ENCODE results near the gene FAT4.

The FAT4 gene

DNA sequence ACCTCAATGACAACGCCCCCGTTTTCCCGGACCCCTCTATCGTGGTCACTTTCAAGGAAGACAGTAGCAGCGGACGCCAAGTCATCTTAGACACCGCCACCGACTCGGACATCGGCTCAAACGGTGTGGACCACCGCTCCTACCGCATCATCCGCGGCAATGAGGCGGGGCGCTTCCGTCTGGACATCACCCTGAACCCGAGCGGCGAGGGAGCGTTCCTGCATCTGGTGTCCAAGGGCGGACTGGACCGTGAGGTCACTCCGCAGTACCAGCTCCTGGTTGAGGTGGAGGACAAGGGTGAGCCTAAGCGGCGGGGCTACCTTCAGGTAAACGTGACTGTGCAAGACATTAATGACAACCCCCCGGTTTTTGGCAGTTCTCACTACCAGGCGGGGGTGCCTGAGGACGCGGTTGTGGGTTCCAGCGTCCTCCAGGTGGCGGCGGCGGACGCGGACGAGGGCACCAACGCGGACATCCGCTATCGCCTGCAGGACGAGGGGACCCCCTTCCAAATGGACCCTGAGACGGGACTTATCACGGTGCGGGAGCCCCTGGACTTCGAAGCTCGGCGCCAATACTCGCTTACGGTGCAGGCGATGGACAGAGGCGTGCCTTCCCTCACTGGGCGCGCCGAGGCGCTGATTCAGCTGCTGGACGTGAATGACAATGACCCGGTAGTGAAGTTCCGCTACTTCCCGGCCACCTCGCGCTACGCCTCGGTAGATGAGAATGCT lies 2.2 kb downstream of the FAT4 start:
- DNase-seq, result no peak

DNA sequence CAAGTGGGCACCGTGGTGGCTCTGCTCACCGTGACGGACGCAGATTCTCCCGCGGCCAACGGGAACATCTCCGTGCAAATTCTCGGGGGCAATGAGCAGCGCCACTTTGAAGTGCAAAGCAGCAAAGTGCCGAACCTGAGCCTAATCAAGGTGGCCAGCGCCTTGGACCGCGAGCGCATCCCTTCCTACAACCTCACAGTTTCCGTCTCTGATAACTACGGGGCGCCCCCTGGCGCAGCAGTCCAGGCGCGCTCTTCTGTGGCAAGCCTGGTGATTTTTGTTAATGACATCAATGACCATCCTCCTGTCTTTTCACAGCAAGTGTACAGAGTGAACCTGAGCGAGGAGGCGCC lies 2.7 kb downstream of the FAT4 start:
- no peak for DNase-seq

DNA sequence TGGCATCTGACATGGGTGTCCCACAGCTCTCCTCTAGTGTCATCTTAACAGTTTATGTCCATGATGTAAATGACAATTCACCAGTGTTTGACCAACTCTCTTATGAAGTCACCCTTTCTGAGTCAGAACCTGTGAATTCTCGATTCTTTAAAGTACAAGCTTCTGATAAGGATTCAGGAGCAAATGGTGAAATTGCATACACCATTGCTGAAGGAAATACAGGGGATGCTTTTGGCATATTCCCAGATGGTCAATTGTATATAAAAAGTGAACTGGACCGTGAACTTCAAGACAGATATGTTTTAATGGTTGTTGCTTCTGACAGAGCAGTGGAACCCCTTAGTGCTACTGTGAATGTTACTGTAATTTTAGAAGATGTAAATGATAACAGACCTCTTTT lies 4.6 kb downstream of the FAT4 start:
- no peak for DNase-seq

DNA sequence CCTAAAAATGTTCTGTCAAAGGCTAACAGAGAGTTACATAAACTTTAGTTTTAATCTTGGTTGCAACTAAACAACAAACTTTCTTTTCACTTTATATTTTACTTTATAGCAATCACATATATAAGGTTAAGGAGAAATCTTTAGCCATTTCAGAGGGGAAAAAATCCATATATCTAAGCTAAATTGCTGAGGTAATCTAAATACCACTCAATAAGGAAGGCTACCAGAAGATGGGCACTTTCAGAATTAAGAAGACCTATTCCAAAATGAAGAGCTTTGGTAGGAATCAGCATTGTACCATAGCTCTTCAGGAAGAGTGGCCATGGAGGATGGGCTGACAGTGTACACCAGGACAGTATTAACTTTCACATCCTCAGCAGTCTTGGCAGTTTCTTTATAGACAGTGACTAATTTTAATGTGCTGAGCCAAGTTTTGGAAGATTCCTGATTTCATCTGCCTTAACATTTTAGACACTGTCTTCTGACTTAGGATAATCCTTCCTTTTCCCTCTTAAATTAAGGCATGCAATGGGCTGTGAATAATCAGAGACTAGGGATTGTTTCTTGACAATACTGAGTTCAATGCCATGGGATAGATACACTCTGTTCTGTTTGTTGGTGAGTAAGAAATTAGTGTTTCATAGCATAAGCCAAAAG lies 7.1 kb downstream of the FAT4 start:
- DNase-seq, result no peak

DNA sequence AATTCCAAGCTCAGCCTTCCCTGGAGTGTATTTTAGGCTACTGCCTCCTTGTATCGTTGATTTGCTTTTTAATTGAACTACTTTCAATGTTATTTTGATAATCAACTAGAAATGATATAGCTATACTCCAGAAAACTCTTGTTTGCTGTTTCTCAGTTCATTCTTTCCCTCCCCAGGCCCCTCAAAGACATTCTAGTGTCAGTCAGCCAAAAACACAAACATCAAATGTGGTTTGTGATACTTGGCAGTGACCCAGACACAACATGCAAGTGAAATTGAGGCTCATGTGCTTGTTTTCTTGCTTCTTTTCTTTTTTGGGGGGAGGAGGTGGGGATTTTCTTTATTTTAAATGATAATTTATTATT lies 7.6 kb downstream of the FAT4 start:
- DNase-seq, result no peak

DNA sequence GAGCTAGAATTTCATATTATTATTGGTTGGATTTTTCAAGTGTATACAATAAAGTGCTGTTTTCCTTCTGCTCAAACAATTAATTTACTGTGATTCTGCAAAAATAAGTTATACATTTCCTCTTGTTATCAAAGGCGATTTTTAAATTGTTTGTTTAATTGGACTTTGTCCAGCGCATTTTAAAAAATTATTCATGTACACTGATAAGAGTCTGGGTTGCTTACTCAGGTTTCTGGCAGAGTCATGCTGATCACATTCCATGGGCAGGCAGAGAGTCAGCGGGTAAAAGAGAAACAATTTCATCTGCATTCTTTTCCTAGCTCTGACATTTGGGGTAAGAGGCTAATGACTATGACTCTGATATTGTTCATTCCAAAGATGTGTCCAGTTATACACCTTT lies 8.9 kb downstream of the FAT4 start:
- no peak for DNase-seq

DNA sequence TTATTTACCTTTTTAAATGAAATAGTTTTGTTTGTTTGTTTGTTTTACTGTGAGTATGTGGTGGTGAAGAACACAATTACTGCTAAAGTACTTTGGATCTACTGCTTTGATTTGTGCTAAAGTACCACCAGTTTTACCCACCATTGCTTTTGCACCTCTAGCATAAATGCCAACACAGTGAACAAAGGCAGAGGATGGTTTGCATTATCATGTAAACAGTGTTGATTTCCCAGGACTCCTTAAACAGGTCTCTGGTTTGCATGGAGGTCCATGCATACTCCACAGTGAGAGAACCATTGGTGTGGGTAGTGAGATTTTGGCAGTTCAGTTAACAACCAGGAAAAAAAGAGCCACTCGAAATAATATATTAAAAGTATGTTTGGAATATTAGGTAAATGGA lies 11.0 kb downstream of the FAT4 start:
- no peak for DNase-seq

DNA sequence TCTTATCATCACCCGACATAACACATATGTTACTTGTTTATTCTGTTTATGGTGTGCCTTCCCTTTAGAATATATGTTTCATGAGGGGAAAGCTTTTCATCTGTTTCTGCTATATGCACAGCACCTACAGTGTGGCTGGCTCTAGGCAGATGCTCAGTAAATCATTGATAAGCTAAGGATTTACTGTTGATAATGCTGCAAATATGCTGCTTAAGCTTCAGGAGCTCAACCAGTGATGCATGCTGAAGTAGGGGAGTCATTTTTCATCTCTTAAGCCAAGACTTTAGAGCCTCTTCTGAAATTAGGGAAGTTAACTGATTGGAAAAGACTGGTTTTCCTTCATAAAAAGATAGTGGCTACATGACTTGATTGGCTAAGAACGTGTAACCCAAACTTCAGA lies 16.4 kb downstream of the FAT4 start:
- no peak for DNase-seq

DNA sequence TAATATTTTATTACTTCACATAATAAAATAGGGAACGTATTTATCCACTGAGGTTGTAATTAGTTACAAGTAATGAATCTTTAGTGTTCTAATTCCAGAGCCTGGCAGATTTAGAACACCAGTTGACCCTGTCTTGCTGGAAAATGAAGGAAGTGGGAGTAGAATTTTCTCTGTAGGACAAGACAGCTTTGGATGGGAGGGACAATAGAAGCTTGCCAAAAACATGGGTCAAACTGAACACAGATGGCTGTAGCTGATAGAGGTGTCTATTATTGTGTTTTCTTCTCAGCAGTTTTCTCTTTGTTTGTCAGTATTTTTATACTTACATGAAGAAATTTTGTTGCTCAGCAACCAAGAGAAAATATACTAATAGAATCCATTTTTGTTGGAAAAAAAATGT lies 20.2 kb downstream of the FAT4 start:
- no peak for DNase-seq

DNA sequence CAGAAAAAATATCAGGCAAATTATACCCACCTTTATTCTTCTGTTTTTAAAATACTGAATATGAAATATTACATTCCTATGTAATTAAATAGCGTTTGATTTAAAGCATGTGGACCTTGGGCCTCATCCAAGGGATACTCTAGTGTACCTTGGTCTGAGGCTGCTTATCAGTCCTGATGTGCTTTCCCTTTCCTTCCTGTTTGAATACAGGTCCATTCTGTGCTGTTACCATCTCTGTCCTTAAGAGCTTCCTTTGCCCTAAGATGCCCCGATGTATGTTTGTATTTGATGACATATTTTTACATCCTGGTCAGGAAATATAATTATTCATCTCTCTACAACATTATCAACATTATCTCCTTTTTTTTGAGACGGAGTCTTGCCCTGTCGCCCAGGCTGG lies 24.1 kb downstream of the FAT4 start:
- no peak for DNase-seq

DNA sequence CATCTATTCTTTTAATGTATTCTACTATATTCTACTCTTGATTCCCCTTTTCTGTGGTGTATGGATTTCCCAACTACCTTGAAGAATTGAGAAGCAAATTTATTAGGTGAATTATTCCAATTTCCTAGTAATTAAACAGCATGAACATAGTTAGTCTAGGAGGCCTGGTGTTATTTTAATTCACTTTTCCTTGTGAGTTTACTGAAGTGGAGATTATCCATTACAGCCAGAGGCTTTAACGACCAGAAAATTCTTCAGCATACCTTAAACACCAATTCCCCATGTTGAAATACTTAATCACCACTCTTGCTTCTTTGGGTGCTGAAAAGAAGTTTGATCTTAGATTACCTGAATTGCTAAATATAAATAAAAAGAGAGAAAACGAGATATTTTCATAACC lies 29.4 kb downstream of the FAT4 start:
- no peak for DNase-seq

DNA sequence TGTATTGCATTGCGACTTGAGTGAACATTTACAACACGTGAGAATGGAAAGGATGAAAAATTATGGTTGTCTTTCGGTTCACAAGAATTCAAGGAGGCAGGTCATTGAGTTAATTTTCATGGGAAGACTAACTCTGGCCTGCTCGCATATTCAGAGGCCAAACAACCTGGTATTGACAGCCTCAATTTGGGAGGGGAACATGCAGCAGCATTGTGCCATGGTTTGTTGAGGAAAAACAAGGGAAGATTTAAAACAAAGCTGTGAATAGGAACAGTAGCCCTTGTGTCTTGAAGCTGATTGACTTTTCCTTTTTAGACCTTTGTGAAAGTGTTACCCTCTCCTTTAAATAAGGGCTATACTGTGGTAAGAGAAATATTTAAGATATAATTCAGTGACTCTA lies 31.9 kb downstream of the FAT4 start:
- no peak for DNase-seq

DNA sequence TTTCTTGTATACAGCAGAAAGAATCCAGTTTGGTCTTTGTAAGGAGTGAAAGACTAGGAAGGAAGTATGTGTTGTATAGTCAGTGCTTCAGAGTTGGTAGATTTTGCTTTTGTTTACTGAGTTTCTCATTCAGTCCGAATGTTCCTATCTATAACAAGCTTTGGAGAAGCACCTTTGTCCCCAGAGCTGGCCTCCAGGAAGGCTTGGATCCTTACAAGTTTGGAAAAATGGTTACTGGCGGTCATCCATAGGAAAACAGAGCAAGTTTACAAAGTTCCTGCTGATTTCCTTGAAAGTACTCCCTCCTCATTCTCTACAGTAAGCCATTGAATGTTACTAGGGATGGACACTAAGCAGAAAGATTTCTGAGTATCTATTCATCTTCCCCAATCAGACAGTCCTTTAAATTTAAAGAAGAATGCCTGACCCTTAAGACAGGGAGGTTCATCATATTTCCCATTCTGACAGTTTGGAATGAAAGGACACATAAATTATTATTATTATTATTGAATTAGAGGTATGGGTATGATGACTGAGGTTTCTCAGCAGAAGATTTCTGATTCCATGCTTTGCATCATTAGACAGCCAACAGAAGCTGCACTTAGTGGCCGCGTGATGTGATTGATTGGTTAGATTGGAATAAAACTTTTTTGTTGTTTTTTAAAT lies 35.8 kb downstream of the FAT4 start:
- no peak for DNase-seq

DNA sequence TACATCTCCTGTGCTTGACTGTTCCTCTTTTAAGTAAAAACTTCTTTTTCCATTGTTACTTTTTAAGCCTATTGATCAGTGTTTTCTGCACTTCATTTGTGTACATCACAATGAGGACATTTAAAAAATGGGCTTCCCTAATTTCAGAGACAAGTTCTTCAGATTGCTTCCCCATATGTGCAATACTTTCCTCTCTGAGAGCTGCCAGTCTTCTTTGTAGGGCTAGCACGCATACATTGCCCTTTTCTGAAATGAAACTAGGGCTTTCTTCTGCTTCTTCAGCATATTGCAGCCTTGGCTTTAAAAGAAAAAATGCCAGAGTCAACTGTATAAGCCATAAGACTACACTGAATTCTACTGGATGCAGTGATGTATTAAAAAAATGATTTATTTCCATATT lies 37.8 kb downstream of the FAT4 start:
- DNase-seq, result no peak

DNA sequence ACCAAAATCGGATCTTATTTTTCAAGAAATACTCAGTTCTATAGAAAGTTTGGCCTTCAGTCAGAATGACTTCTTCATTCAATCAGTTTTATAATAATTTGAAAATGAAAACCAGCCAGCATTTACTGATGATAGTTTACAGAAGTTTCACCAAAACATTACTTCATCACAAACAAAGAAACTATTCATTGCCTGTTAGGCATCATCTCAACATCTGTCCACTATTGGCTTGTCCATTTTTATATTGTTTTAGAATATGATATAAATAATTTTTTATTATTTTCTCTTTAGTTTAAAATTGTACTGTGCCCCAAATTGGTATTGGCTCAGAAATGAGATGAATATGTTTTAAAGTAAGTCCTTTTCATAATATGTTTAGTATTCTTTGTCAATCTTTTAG lies 38.4 kb downstream of the FAT4 start:
- DNase-seq, result no peak

DNA sequence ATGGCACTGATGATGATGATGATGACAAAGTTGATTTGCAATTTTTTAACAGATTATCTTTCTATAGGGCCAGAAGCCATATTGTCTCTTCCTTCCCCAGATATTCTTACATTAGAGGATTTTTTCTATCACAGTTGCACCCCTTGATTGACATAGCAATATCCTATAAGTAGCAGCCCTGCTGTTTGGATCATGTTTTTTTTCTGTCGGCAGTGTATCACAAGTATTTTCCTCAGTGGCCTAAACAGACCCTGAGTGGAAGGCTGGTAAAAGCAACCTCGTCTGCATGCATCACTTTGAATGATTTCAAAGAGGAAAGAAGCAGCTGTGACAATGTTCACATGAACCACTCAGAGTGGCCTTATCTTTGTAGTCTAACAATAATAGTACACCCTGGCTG lies 41.0 kb downstream of the FAT4 start:
- no peak for DNase-seq

DNA sequence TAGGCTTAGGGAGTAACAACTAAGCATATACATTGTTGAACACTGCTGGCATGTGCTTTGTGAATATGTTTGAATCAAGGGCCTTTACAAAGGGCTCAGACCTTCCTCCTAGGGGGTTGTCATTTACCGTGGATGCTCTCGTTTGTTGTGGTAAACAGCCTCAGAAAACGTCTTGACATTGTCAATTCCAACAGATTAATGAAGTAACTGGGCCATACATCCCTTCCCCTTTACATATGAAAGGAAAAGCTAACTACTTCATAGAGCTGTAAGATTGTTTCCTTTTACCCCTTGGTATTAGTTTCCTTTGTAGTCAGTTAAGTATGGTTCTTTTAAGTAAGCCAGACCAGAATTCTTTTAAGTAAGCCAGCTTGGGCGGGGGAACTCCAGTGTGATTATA lies 42.9 kb downstream of the FAT4 start:
- no peak for DNase-seq

DNA sequence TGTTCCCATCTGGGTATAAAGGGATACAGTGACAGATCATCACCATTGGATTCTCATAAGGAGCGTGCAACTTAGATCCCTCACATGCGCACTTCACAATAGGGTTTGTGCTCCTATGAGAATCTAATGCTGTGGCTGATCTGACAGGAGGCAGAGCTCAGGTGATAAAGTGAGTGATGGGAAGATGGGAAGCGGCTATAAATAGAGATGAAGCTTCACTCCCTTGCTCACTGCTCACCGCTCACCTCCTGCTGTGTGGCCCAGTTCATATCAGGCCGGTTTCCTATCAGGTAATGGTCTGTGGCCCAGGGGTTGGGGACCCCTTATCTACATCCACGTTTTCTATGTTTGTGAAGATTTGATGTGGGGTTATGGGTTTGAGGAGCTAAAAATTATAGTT lies 43.7 kb downstream of the FAT4 start:
- DNase-seq, result no peak

DNA sequence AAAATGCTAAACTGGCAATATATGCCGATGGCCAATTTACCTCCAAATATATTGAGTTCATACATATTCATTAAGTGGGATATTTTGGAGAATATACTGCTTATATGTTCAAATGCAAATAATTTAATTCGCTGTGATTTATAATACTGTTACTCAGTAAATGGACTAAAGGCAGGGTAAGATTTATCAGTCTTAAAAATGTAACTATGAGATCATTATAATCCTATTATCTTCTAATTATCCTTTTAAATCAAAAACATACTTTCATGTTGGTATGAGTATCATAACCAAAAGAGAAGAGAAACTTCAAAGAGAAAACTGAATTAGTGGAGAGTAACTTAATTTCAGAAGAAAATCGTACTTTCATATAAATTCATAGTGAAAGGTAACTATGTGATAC lies 44.6 kb downstream of the FAT4 start:
- no peak for DNase-seq

DNA sequence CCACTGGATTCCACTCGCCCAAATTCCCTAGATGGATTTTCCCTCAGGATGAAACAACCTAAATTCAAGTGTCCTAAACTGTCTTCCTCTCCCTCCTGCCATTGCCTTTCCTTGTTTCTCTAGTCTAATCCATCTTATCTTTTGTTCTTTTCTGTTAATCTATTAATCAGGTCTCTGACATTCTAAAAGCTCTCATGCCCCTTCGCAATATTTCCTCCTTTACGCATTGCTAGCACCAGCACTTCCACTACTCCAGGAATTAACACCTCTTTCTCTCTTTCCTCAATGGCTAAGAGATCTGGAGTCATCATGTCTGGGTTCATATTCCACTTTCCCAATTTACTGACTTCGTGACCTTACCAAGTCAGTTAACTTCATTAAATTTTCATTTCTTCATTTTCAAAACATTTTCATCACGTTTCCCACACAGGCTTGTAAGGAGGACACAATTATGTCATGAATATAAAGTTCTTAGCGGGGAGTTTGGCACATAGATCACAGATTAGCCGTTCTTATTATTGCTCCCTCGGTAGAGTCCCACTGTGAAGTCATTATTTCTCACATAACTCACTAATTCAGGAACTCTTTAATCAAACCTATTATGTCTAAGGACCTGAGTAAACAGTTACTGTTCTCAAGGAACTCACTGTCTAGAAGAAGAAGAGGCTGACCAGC lies 45.3 kb downstream of the FAT4 start:
- no peak for DNase-seq

DNA sequence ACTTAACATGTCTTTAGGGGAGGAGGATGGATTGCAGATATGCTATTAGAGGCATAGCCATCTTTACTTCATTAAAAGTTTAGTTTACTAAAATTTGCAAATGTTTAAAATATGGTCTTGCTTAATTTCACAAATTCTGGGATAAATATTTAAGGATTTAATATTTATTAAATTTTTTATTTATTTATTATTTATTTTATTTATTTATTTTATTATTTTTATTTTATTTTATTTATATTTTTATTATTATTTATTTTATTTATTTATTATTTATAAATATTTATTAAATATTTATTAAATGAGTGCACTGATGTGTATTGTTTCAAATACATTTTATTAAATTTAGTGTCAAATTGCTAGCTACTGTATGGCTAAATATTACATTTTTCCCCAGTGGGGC lies 46.0 kb downstream of the FAT4 start:
- no peak for DNase-seq
